GM21717 (cell line): ENCODE measurements around the gene ELL2.
A peak's percentile ranks its signal among the peaks of the same experiment; 100 is the strongest.

Experiments used
- ATAC-seq: cut with Tn5 transposase; IDR thresholded peaks from one replicate; pipeline ENCODE4 v1.9.1; 2021; ENCODE audit warnings: mild to moderate bottlenecking, moderate library complexity; ENCODE audit not compliant: unreplicated experiment

The ELL2 gene

DNA sequence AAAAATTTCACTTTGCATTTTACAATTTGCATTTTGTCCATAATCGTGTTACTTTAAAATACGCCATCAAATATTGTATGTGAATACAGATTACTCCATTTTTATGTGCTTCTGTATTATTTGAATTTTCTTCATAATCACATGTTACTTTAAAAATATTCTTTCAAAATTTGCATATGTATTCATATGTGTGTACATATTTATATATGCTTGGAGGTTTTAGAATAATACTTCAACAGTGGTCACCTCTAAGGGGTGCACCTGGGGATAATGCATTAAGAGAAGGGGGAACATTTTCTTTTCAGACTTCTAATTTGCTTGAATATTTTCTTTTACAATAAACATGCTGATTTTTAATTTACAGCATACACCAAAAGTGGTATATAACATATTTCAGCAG is 21.9 kb upstream of the ELL2 start:
- ATAC-seq = no peak

DNA sequence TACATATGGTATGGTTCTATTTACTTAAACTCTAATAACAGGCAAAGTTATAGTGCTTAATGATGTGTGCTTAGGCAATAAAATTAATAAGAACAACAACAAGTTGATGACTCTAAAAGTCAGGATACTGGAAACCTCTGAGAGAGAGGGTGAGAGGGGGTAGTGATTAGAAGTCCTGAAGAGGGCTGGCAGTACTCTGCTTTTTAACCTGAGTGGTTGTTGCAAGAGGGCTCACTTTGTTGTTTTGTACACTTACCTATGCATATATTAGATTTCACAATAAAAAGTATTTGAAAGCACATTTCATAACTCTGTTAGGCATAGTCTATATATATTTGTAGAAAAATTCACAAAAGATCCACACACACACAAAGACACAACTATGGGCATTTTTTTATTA is 21.4 kb upstream of the ELL2 start:
- no peak for ATAC-seq

DNA sequence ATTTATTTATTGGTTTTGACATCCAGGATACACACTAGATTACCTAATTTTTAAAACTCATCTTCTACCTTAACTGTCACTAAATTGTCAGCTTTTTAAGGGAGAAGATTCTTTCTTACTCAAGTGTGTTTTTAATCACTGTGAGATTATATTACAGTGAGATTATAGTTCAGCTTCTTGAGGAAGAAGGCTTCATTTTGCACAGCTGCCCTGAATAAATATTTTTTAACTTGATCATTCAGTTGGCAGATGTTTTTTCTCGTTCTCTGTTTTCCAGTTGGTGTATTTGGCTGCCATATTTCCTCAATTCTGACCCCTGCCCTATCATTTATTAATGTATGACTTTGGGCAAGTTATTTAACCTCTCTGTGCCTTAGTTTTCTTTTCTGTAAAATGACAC is 15.0 kb upstream of the ELL2 start:
- no peak for ATAC-seq

DNA sequence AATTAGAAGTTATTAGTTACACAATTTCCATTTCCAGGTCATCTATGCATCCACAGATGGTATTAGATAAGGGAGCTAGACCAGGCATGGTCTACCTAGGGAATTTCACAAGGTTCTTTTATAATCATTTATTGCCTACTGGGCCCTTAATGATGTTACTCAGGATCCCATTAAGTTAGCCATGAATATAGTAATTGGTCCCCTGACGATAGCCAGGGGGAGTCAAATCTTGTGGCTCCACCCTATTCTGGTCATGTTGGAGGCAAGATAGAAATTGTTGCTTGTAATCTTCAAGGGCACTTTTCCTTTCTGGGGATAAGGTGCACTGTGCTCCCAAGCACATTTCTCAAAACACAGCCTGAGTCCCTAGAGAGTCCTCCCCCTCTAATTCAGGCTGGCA is 14.1 kb upstream of the ELL2 start:
- no peak for ATAC-seq

DNA sequence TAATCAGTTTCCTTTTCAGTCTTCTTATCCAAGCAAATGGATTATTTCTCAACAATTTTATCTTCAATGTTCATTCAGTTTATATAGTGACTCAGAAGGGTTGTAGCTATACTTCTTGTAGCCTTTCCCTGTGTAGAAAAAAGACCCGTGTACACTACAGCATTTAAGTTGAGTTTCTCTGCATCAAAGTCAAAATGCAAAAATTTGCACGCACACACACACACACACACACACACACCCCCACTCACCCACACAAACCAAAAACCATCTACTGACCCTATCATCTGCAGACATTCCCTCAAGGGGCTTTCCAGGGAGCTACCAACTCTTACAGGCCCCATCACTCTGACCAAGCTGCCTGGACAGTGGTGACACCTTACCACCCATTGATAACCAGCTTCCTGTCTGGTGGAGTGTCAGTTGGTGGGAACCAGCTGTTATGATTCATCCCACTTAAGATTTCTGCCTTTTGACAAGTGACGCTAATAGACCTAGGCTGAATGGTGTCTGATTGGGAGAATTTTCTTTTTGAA is 12.2 kb upstream of the ELL2 start:
- peak; percentile 92 for ATAC-seq

DNA sequence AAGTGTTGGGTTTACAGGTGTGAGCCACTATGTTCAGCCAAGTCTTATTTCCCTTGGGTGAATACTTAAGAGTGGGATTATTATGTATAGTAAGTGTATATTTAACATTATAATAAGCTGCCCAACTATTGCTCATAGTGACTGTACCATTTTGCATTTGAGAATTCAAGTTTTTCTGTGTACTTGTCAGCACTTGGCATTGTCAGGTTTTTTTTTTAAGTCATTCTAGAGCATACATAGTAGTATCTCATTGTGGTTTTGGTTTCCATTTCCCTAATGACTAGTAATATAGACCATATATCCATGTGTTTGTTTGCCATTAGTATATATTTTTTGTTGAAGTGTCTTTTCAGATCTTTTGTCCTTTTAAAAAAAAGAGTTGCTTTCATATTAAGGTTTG is 10.5 kb upstream of the ELL2 start:
- ATAC-seq = no peak

DNA sequence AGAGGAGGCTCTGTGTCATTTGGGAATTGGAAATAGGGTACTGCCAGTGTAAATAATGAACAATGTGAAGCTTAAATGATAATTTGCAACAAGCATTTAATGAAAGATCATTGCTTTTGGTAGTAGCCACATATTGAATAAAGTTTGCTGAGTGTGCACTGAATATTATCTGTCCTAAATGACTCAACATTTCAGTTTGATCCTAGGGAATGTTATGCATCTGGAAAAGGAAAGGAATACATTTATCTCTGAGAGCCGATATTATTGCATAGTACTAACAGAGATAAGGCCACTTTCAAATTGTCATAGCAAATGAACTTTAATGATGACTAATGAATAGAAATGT is 8.7 kb upstream of the ELL2 start:
- no peak for ATAC-seq

DNA sequence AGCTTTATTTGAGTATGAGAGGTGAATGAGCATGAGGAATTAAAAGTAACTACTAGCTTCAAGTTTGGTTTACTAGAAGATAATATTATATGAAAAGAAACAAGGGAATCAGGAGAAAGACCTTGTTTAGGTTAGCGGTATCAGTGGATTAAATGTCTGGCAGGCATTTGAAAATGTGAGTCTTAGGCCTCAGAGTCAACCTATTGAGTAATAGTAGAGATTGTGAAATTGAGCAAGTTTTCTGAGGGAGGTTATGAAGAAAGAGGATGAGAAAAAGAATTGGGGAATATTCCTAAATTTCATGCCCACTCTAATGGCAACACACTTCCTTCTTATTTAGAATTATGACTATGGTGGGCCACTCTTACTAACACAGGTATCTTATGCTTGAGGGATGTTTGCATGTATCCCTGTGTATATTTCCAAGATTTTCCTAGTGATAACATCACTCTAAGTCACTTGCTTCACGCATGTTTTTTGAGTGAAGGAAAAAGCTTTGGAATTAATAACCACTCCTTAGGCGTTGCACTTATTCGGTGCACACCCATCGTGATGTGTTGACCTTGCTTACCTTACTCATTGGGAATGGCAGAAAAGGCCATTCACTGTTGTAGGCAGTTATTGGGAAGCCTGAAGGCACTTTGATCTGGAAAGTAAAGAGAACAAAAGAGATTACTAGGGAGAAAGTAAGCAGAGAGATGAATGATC is 8.2 kb upstream of the ELL2 start:
- ATAC-seq = no peak

DNA sequence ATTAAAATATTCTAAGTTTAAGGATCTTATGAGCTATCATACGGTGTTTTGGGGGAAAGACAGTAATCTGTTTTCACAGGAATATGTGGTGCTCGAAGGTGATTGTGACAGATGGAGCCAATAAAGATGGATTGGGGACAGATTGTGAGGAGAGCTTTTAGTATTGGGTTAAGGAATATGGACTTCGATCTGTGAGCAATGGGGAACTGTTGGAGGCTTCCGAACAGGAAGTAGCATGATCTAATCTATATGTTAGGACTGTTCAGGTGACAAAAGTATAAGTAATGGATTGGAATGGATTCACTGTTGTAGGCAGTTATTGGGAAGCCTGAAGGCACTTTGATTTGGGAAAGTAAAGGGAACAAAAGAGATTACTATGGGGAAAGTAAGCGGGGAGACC is 7.4 kb upstream of the ELL2 start:
- ATAC-seq = no peak

DNA sequence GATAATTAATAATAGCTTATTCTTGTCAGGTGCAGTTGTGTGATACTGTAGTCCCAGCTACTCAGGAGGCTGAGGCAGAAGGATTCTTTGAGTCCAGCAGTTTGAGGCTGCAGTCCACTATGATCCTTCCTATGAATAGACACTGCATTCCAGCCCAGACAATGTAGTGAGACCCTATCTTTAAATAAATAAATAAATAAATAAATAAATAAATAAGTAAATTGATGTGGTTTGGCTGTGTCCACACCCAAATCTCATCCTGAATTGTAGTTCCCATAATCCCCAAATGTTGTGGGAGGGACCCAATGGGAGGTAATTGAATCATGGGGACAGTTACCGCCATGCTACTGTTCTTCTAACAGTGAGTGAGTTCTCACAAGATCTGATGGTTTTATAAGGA is 5.6 kb upstream of the ELL2 start:
- ATAC-seq = no peak

DNA sequence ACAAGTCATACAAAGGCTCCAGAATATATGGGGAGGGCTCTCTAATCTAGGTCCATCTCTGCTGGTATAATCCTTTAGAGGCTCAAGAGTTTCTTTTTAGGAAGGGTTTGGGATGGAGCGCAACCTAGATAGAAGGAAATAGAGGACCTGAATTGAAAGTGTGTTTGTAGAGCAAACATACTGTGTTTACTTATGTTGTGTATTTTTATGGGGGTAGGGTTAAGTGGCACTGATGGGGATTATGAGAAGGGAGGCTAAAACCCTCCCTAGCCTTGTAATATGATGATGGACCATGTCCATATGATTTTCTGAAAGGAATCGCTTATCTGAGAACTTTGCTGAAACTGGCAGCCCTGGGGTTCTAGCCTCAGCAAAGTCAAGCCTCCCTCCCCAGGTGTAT is 4.4 kb upstream of the ELL2 start:
- no peak for ATAC-seq

DNA sequence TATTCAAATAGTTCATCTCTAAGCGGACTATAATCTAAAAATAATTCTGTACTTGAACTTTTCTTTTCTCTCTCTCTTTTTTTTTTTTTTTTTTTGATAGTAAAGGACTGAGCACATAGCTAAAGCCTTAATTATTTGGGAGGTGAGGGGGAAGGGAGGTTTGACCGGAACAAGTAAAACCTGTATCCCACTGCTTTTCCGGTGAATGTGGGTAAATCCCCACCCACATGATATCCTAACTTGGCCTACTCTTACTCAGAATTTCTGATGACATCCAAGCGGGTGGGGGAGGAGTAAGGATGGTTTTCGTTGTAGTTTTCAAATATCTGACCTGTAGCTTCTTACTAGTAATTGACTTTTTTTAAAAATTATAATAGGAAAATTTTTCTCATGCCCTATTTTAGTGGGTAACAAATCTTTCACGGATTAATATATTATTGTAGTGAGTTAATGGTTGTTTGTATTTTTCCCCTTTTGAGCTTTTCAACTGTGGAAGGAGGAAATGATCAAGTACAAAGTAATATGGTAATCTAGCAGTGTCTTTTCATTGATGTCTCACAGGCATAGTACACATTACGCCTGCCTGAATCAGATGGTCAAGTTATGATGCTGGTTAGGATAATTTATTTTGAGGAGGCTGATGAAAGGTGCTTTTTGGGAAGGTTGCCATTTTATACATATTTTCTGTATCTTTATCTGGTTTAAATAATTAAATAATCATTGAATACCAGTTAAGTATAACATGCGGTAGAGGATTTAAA is 2.2 kb upstream of the ELL2 start:
- ATAC-seq = no peak

DNA sequence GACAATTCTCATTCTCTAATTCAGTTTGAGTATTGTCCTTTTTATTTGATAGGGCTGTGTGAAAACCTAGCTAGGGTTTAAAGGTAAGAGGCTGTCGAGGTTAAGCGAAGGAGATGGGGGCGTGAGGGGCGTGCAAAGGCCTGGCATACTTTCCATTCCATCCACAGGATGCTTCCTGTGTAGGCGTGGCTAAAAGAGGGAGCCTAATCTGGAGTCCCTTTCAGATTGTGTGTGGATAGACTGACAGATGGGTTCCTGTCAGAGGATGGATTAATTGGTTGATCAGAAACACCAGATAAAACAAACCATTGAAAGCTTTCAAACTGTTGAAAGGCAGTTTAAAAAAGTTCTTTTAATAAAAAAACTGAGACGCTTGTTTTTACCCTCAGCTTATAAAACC is 1.1 kb upstream of the ELL2 start:
- ATAC-seq = no peak

DNA sequence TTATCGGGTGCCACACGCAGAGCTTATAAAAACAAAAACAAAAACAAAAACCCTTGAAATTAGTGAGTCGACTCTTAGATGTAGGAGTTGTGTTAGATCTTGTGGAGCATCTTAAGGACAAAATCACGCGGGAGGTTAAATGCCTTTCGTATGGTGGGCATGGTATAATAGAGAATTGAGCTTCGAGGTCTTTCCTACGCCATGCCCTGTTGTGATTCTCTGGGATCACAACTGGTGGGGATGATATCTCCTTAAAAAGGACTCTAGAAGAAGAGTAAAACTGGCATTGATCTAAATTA is 773 bp upstream of the ELL2 start:
- ATAC-seq = no peak

DNA sequence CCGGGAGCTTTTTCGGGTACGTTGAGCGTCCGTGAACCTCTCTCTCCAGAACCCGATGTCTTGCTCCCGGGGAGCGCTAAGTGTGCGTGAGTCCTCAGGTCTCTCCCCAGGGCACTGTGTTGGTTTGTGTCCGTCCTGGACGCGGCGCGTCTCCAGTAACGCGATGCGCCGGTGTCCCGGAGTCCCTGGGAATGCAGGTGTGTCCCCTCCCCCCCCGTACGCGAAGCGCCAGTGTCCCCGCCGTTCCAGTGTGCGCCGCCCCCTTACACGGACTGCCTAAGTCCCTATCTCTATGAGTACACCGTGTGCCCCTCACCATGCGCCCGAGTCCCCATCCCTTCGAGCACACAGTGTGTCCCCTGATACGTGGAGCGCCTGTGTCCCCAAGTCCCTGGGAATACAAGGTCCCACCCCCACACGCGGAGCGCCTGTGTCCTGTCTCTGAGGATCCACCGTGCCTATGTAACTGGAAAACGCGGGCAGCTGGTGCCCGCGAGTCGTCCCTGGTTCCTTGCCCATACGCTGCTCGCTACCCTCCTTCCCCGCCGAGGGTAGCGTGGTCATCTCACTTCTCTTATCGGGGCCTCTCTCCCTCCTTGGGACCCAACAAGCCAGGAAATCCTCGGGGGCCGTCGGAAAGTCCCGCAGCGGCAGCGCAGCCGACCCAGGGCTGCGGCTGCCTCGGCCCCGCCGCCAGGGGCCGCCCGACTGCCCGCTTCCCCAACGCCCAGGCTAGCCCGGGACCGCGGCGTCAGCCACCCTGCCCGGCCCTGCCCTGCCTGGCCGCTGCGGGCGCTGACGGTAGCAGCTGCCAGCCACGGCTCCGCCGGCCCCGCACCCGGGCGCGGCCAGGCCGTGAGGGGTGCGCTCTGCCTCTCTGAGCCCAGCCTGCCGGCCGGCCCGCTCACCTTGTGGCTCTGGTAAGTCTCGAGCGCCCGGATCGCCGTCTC is 709 bp downstream of the ELL2 start:
- ATAC-seq = peak; percentile 61

DNA sequence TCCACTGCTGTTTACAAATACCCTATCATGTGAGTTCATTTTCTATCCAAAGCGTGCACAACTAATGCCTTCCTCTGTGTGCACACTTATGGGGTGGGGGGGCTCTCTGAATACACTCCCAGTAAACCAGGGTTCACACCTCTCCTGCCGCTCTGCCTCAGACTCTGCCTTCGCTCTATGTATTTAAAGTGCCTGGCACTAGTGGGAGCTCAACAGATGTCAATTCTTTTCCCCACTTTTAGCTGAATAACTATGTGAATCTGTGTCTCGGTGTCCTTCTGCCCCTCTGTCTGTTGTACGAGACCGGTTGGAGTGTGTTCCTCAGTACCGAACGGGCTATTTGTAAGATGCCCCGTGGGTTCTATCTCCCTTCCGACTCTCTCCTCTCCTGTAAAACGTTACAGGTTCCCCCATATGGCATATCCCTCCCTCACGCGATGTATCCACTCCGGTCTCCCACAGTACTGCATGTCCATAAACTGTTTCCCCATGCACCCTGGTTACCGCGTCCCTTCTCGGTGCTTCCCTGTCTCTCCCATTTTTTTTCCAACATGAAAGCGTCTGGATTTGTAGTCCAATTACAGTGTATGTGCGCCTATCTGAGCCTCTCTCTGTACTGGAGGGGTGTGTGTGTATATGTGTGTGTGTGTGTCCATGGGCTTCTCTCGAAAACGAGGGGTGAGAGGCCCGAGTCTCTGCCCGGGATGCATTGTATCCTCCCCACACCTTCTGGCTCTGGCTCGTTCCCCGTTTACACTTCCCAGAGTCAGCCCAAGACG is 1.6 kb downstream of the ELL2 start:
- ATAC-seq = no peak

DNA sequence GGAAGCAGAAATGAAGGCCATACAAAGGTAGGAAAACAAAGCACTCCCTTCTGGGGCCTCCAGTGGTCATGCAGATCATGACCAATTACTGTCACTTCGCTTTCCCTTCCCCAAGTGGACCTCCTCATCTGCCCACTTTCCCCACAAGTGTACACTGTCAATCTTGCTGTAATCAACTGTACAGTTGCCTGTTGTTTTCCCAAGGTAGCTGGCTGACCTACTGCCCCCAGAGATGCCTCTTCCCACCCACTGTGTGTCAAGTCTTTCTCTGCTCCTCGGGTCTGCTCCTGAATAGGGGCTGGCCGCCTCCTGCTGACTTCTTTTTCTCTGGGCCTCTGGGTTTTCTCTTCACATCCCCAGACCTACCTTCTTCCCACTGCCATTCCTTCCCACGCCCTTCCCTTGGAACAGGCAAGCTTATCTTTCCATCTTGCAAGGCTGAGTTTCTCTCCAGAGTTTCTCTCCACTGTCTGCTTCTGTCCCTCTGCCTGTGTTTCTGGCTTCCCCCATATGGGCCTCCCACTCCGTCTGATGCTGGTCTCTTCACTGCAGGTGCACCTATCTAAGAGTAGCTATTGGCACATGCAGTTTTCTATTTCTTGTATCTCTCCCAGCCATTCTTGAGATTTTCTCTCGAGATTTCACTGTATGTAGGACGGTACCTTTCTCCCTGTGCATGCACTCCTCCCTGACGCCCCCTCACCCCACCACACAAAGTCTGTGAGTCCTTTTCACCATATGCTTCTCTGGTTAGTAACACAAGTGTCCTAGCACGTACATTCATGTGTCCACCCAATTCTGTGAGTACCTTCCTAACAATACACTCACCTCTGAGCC is 2.4 kb downstream of the ELL2 start:
- no peak for ATAC-seq

DNA sequence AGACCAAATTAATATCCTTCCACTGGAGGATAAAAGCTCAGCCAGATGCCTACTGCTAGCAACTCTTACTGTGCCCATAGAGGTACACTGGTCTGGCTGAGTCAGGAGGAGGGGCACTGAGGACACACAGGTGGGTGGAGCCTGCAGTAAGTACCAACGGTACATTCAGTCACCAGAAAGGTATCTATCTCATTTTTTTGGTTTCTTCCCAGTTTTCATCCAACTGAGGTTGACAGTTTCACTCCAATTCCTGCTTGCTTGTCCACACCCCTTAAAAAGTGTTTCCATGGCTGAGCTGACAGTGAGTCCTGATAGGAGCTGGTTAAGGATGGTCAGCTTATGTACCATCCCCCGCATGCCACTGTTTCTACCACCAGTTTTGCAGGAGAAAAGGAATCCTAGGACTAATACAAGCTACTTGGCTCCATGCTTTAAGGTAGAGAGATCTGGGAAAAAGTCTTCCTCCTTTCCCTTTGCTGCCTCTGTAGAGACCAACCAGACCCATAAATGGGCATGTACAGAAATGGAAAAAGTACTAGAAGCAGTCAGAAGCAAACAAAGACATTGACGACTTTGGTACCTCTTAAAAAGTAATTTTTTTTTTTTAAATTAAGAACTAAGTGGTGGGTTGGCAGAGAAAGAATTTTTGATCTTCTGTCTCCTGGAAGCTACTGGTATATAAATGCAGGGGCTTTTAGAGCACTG is 3.2 kb downstream of the ELL2 start:
- ATAC-seq = no peak

DNA sequence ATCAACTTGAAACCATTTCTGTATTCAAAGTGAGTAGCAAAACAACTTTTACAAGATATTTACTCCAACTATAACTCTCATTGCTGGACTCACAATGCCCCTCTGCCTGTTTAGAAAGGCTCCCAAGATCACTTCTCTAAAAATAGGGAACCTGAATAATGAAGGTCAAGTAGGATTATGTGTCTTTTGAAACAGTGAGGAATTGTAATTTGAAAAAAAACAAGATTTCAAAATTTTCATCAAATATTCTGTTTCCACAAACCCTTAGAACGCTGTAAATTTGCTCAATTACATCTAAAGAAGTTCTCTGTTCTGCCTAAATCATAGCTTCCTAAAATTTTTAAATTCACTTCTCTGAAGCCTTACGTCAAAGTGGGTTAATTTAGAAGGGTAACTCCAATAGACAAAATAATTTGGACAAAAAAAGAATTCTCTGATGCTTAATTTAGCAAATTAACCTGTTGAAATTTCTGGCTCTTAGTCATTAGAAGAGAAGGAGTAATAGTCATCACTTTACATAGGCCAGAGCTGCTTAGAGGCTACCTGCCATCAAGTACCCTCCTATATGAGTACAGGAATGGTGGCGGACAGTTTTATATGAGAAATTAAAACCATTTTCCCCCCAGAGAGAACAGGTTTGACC is 4.0 kb downstream of the ELL2 start:
- no peak for ATAC-seq
